ENCODE data around the gene SEMA4A.
"Not testable (repeated sequence)": the region's sequence is repeated elsewhere in the genome, so short reads cannot be mapped to it uniquely, and the experiment has no call there.

Gene SEMA4A

DNA sequence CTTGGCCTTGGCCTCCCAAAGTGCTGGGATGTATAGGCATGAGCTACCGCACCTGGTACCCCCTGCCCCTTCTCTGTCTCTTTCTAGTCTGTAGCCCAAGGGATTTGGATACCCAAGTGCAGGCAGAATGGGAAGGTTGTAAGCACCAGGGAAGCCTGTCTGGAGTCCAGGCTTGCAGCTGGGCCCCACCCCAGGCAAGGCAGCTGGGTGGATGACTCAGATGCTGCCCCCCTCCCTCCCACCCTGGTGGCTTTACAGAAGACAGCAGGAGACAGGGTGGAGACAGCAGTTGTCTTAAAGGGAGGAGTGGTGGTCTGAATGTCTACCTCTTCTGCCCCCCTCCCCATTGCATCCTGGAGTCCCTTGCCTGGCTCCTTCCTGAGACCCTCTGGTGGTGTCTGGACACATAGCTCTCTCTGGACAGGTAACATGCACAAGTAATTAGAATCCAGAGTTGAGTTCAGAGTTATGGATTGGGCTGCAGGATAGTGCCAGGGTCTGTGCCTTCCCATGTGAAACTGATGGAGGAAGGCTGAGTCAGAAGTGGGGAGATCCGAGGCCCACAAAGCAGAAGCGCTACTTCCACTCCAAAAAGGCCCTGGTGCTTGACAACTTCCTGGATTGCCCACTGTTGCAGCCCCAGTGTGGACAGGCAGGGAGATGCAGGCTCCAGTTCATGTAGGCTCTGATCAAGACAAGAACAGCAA, 33.7 kb upstream of the SEMA4A start:
- DNase-seq: no peak

DNA sequence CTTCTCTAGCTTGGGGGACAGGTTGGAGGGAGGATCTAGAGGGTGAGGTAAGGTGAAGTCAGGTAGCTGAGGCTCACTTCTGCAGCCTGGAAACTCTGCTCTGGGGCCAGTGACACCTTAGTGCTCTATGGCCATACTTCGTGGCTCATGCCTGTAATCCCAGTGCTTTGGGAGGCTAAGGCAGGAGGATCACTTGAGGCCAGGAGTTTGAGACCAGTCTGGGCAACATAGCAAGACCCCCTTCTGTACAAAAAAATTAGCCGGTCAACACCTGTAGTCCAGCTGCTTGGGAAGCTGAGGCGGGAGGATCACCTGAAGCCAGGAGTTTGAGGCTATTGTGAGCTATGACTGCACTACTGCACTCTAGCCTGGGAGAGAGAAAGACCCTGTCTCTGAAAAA, 33.1 kb upstream of the SEMA4A start:
- no peak for DNase-seq

DNA sequence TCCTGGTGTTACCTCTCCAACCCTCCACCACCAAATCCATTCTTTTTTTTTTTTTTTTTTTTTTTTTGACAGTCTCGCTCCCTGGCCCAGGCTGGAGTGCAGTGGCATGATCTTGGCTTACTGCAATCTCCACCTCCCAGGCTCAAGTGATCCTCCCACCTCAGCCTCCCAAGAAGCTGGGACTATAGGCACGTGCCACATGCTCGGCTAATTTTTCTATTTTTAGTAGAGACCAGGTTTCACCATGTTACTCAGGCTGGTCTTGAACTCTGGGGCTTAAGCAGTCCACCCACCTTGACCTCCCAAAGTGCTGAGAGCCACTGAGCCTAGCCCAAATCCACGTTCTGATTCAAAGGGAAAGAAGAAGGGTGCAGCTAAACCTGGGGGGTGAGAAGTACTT, 32.4 kb upstream of the SEMA4A start:
- DNase-seq: not testable (repeated sequence)

DNA sequence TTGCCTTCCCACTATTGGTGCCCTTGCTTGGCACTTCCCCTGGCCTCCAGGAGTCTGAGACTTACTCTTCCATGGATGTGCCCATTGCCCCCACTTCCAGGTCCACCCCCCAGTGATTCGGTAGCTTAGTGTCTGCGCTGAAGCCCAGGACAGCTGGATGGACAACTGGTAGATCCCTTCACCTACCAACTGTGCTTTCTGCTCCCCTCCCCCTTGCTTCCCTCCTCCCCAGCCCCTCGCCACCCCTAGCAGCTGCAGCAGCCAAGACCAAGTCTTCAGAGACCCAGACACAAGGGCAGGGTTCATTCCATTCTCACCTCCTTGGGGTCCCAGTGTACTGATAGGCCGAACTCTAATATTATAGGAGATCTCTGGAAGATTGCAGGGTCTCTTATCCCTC, 31.9 kb upstream of the SEMA4A start:
- no peak for DNase-seq

DNA sequence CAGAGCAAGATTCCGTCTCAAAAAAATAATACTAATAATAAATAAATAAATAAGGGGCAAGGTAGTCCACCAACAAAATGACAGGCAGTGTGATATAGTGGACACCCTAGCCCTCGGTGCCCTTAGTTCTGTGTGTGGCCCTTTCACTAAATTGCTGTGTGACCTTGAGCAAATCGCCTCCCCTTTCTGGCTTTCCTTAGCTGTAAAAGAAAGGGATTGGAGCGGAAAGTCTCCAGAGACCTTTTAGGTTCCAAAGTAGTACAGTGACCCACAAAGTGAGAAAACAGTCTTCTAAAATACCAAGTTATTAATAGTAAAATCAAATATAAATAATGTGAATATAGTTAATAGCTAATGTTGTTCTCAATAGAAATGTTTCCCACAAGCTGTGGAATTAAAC, 31.3 kb upstream of the SEMA4A start:
- DNase-seq: no peak

DNA sequence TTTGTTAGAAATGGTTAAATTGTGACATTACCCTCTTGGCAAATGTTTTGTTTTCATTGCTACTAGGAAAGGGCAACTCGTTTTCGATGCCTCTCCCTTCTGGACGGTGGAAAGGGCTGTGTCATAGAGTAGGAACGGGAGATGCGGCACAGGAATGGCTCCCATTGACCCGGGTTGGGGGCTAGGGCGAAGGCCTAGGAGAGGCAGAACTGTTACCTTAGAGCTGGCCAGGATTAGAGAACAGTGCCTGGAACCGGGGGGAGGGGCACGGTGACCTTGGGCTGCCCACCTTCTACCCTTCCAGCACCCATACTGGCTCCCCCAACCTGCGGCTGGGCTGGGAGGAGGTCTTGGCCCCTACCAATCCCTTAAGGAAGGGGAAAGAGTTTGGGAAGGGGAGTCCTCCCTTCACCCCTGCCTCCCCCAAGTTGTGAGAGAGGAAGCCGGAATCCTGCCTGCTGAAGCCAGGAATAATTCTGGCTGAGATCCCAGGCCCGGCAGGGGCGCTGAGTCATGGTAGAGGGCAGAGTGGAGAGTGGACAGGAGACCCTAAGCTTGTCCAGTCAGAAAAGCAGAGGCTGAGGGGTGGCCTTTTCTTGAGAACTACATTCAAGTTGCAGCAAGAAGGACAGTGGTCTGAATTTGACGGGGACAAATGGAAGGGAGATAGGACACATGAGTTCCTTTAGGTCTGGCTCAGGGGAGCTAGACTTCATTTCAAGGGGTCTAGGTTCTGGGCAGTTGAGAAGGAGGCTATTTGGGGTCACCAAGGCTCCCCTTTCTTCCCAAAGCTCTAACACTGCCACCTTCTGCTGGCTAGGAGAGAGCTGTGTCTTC, 30.6 kb upstream of the SEMA4A start:
- DNase-seq: peak; percentile 44

DNA sequence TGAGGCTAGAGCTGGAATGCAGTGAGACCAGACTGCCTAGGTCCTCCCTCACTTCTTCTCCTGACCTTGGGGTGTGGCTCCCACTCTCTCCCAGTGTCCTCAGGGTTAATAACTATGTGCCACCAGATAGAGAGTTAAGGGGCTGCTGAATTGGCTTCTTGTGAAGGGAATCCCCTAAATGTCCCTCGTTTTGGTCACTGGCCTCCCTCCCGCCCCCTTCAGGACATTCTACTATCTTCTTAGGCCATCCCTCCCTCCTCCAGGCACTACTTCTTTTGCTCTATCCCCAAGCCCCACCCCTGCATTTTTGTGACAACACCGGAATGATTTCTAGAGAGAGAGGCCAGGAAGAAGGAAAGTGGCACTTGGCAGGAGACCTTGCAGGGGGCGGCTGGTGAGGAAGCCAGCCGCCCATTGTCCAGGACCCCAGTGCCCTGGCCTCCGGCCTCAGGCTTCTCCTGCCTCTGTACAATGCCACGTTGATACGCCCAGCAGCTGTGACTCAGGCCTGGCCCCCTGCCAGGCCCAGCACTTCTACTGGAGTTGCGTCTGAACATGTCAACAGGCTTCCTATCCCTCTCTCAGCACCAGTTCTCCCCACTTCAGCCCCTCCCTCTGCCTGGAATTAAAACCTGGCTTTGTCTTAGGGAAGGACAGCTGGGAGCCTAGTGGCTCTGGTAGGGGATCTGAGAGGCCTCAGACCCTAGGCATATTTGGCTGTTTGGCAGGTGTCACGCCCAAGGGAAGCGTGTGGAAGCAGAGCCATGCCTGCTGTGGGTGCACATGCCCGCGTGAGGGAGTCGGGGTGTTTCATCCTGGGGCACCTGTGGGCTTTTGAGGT, 29.8 kb upstream of the SEMA4A start:
- peak; percentile 97 for DNase-seq

DNA sequence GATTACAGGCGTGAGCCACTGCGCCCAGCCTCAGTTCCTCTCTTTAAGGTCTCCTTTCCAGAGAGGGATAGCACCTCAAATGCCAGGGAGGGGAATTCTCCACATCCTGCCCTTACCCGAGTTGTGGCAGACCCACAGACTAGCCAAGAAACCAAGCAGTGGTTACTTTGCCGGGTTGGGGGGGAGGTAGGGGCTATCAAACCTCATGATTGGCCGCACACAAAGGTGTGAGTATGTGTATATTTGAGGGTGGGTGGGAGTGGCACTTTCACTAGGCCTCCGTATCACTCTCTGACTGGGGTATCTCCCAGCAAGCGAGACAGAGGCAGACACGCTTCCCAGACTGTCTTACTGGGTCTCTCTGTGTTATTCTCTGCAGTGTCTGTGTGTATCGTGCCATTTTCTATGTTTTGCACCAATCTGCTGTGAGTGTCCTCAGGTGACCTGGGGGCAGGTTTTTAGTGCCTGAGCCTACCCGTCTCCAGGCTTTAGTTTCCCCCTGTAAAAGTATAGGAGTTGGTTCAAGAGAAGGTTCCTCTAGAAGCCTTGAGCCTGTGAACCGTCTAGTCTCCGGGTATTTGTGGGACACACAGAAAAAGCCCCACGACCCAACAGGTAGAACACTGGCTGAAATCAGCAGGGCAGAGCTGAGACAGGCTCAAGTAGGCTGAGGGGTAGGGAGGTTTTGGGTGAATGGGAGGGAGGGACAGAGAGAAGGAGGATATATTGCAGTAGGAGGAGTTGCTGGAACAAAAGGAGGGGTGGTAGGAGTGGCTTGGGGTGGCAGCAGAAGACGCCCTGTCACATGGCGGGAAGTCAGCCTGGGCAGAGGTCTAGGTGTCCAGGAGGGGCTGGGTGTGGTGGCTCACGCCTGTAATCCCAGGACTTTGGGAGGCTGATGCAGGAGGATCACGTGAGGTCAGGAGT, 28.6 kb upstream of the SEMA4A start:
- DNase-seq: no peak

DNA sequence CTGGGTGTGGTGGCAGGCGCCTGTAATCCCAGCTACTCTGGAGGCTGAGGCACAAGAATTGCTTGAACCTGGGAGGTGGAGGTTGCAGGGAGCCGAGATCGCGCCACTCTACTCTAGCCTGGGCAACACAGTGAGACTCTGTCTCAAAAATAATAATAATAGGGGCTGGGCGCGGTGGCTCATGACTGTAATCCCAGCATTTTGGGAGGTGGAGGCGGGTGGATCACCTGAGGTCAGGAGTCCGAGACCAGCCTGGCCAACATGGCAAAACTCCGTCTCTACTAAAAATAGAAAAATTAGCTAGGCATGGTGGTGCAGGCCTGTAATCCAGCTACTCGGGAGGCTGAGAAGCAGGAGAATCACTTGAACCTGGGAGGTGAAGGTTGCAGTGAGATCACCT, 27.8 kb upstream of the SEMA4A start:
- not testable (repeated sequence) for DNase-seq

DNA sequence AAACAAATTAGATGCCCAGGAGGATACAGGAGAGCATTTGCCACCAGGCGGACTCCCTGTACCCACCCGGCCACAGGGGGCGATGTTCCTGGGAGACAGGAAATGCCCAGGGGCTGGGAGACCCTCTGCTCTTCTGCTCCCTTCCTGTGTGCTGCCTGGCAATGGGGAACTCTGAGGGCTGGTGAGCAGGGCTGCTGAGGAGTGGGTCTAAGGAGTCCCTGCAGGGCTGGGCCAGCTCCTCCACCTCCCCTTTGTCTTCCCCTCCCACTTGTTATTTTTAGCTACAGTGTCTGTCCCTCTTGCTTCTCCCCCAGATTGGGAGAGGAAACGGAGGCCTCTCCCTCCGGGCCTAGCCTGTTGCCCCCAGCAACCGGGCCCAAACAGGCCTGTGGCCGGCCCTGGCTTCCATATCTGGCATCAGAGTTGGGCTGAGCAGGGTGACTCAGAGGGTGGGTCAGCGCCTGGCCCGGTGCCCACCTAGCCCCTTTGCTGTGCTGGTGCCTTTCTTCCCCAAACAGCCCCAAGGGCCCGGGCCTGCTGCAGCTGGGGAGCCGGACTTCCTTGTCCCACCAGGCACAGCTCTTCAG, 27.2 kb upstream of the SEMA4A start:
- DNase-seq: no peak

DNA sequence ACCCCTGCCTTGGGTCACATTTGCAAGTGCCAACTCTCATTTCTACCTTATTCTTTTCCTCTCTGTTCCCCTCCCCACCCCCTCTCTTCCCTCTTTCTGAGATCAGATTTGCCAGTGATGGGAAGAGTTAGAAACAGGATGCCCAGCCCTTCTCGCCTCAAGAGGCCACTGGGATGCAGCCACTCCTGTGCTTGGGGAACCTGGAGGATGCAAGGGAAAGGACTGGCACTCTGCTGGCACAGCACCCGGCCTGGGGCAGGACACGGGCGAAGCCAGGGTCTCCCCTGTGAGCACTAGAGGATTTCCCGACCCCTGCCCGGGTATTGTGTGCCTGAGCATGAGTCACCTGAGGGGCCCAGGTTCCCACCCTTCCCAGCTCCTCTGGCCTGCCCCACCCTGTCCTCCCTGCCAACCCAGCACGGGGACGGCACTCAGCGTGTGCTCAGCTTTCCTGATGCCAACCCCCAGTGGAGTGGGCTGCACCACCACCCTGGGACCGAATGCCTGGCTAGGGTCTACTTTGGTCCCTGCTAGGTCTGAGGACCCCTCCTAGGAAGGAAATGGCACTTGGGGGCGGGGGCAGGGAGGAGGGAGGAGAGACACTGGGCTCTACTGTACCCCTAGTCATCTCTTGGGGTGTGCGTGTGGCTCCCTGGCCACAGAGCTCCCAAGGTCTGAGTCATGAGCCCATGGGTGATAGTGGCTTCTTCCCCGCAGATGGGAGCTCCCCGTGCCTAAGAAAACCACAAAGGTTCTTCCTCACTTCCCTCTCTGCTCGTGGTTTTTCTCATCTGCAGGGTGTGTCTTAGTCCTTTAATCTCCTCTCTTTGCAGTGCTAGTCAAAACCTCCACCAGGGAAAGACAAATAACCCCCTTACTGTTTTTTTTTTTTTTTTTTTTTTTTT, 26.5 kb upstream of the SEMA4A start:
- DNase-seq: no peak

DNA sequence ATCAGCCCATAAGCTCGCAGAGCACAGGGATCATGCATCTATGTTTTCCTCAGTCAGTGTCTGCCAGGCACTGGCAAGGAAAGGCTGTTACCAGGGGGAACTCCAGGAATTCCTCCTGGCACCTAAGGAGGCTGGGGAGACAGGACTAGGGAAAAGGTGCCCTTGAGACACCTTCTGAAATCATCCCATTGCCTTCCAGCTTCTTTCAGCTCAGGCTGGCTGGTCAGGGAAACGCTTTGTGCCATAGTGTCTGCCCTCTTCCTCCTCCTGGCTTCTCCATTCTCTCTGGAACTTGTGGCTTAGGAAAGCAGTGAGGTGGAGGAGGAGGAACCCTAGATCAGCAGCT, 25.1 kb upstream of the SEMA4A start:
- no peak for DNase-seq

DNA sequence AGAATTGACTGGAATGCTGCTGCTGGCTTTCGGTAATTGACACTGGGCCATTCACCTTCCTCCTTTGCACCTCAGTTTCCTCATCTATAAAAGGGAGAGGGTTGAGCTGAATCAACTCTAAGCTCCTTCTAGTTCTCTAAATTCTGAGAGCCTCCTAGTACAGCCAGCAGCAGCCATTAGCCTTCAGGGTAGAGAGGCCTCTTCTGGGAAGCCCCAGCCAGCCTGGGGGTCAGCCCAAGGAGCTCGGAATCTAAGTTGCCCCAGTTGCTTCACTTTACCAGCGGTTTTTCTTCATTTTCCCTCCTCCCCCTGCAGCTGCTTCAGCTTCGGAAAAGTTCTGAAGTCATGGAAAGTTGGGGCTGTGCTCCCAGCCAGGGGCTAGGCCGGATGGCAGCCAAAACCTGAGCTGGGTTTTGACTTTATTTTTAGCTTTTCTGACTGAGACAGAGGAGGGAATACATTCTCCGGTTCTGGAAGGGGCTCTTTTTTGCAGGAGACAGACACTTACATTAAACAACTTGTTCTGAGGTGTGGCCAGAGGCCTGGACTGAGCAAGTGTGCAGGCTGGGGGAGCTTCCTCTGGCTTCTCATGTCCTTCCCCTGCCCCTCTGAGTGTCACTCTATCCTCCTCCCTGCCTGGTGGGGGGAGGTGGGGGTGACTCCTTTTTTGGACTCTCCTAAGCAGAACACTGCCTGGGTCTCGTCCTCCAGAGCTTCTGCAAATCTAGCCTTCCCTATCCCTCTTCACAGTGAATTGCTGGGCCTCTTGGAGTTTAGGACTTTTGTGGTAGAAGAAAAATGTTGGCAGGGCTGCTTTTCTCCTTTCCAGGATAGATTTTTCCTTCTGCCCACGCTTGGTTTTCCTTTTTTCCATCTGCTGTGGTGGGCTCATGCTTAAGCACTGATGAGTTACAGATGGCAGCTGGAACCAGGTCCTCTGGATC, 24.5 kb upstream of the SEMA4A start:
- DNase-seq: no peak

DNA sequence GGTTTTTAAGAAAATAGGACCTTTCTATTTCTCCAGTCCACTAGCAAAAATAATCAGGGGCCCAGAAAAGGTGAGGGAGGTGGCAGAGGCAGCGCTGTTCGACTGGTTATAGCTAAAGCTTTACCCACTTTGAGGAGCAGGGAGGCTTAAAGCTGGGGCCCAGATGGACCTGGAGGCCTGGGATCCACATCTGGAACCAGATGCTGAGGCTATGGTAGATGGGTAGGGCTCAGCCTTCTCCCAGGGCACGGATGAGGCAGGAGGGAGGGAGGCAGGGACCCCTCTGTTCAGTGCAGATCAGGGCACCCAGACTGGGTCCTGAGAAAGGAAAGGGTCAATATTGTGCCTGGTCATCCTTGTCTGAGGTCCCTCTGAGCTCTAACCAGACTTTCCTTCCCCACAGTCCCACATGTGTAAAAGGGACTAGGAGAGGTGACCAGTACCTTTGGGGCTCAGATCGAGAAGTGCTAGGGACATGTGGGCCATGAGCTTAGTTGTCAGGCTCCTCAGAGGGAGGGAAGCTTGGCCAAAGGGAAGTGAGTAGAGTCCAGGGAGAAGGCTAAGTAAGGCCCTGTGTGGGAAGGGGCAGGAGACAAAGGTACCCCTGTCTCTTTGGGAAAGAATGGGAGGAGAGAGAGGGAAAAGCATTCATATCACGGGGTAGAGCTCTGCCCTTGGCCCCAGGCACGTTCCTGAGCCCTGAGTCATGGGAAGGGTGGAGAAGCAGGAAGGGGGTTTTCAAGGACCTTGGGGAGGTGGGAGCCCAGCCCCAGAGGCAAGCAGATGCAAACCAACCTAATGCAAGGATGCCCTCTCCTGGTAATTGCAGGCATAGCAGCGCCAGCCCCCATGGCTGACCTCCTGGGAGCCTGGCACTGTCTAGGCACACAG, 23.5 kb upstream of the SEMA4A start:
- peak; percentile 67 for DNase-seq

DNA sequence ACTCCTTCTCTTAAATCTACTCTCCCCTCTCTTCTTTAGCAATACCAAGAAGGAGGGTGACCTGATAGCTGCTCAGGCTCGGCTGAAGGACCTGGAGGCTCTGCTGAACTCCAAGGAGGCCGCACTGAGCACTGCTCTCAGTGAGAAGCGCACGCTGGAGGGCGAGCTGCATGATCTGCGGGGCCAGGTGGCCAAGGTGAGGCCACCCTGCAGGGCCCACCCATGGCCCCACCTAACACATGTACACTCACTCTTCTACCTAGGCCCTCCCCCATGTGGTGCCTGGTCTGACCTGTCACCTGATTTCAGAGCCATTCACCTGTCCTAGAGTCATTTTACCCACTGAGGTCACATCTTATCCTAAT, 22.8 kb upstream of the SEMA4A start:
- no peak for DNase-seq

DNA sequence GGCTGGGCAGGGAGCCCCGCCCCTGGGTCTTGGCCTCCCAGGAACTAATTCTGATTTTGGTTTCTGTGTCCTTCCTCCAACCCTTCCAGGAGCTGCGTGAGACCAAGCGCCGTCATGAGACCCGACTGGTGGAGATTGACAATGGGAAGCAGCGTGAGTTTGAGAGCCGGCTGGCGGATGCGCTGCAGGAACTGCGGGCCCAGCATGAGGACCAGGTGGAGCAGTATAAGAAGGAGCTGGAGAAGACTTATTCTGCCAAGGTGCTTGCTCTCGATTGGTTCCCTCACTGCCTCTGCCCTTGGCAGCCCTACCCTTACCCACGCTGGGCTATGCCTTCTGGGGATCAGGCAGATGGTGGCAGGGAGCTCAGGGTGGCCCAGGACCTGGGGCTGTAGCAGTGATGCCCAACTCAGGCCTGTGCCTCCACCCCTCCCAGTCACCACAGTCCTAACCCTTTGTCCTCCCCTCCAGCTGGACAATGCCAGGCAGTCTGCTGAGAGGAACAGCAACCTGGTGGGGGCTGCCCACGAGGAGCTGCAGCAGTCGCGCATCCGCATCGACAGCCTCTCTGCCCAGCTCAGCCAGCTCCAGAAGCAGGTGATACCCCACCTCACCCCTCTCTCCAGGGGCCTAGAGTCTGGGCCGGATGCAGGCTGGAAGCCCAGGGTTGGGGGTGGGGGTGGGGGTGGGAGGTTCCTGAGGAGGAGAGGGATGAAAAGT, 18.5 kb upstream of the SEMA4A start:
- DNase-seq: no peak

DNA sequence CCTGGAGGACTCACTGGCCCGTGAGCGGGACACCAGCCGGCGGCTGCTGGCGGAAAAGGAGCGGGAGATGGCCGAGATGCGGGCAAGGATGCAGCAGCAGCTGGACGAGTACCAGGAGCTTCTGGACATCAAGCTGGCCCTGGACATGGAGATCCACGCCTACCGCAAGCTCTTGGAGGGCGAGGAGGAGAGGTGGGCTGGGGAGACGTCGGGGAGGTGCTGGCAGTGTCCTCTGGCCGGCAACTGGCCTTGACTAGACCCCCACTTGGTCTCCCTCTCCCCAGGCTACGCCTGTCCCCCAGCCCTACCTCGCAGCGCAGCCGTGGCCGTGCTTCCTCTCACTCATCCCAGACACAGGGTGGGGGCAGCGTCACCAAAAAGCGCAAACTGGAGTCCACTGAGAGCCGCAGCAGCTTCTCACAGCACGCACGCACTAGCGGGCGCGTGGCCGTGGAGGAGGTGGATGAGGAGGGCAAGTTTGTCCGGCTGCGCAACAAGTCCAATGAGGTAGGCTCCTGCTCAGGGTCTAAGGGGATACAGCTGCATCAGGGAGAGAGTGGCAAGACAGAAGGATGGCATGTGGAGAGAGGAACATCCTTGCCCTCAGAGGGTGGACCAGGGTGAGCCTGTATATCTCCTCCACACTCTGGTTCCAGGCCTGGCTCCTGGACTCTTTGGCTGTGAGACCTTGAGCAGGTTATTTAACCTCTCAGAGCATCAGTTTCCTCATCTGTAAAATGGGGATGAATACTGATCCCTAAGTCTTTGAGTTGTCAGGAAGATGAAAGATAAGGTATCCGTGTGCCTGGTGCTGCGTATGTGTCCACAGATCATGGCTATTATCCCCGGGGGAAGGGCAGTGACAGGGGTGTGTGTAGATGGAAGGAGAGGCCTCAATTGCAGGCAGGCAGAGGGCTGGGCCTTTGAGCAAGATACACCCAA, 17.2 kb upstream of the SEMA4A start:
- no peak for DNase-seq

All from DMS79 (cell line).